HG03025 (cell line): ENCODE results near the gene TUT1.

Experiments
- ATAC-seq: cut with Tn5 transposase; IDR thresholded peaks from one replicate; pipeline ENCODE4 v1.9.1; 2021; ENCODE audit warnings: mild to moderate bottlenecking, moderate library complexity; ENCODE audit not compliant: unreplicated experiment, low FRiP score

The TUT1 gene

DNA sequence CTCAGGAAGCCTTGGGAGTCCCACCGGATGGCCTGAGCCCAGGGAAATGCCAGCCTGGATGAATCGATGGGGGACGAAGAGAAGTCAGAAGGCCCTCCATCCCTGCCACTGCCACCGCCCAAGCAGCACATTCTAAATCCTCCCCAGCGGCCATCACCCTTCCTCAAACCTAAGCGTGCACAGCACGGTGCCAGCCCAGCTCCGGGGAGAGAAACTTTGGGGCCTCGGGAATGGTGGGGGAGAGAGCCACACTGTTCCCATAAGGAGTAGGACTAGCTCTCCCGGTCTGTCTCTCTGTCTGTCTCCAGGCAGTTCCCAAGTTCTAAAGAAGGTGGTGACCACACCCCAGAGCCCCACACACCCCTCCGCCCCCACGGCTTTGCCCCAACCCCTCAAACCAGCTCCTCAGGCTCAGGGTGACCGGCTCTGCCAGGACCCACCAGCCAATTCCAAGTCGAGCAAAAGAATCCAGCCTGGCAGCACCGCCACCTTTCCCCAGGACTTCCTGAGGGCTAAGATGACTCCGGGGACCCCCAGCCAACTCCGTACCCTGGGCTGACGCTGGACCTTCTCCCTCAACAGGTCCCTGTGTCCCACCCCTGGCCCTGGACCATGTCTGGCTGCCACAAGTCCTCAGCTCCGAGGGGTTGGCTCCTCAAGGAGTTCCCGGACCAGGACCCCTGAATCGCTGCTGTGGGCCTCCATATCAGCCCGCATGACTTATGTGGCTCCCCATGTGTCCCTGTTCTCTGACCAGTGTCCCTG, 47.5 kb downstream of the TUT1 start:
- no peak for ATAC-seq

GRCh38 chr11:62542750-62543567, 48.4 kb downstream of the TUT1 start:
- no peak for ATAC-seq

- no peak for ATAC-seq
Observed at GRCh38 chr11:62542111-62542745, 49.1 kb downstream of the TUT1 start.

DNA sequence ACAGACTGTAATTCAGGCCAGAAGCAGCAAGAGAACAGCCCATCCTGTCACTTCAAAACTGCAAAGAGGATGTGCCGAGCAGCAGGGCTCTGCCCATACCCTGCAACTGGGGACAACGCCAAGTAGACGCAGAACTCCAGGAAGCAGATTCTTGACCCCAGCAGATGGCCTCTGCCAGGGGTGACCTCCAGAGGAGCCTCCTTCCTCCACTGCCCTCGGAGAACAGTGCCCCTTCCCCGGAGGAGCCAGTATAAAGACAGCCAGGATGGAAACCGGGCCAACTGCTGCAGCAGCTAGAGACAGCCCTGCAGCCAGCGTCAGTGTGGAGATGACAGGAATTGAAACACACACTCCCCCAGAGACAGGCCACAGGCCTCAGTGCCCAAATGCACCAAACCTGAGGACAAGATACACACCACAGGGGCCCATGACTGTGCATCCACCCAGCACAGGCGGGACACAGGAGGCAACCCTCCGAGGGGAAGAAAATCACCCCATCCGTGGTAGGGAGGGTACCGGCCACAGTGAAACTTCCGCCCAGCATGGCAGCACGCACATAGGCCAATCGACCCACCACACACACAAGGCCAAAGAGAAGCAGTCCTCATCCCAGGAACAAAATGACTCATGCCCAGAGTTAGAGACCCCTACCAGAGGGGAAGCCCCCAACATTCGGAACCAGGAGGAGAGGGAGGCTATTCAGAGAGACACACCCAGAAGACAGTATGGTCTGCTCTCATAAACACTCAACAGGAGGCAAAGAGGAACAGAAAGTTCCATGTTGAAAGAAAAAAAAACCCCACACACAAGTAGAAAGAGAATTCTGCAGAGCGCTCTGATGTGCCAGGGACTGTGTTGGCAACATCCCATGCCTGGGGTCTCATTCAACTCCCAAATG, 50.3 kb downstream of the TUT1 start:
- no peak for ATAC-seq

- no peak for ATAC-seq
Observed at GRCh38 chr11:62539238-62539925, 51.9 kb downstream of the TUT1 start.

GRCh38 chr11:62538470-62539237, 52.7 kb downstream of the TUT1 start:
- no peak for ATAC-seq

DNA sequence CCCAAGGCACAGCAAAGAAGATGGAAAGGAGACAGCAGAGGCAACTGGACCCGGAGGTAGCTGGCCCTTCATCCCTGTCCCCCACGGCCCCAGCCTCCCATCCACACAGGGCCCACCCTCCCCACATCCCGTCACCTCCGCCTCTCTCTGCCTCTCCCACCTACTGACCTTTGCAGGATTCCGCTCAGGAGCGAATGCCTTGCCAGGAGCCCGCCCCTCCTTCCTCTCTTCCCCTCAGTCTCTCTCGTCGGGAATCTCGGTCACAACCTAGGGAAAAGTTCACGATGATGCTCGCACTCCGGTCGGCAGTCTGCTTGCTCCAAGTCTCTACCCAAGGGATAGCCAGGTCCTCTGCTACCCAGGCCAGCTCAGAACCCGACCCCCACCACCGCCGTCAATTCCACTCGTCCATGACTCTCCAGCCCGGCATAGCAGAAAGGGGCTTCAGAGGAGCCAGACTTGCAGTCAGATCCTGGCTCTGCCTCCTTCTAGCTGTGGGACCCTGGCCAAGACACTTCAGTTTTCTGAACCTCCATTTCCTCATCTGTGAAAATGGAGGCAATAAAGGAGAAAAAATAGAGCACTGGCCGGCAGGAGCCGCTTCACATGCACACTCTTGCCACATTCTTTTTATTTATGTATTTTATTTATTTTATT, 54.9 kb downstream of the TUT1 start:
- no peak for ATAC-seq

DNA sequence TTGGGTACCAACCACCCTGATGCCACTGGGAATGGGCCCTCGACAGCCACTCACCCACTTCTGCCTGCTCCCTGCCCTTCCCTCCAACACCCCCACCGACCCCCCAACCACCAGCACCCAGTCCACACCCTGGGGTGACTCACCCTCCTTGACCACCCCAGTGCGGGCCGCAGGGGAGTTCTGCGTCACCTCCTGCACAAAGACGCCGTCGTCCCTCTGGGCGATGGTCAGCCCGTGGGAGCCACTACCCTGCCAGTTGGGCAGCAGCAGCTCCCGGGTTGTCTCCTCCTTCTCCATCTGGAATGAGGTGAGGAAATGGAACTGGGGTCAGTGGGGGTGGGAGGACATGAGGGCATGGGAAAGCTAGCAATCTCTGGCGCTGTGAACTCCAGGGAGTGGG, 55.5 kb downstream of the TUT1 start:
- no peak for ATAC-seq

- ATAC-seq, result no peak
Observed at GRCh38 chr11:62534779-62535545, 56.4 kb downstream of the TUT1 start.

DNA sequence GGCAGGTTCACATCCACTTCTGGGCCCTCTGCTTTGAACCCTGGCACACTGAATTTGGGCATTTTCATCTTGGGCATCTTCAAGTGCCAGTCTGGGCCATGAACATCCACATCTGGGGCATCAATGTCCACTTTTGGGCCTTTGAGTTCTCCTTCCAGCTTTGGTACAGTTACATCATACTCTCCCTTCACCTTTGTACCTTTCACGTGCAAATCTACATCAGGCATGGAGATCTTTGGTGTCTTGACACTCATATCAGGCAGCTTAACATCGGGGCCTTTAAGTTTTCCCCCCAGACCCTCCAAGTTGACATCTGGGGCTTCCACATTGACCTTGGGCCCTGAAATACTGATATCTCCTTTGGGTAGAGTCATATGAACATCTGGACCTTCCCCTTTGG, 59.2 kb downstream of the TUT1 start:
- ATAC-seq, result no peak
